SK-N-DZ (cell line): ENCODE data around the gene TSPAN14.

ENCODE experiments used
- DNase-seq: peaks from one replicate; pipeline ENCODE4 v3.0.0-alpha.2; 2015; ENCODE audit warnings: low spot score

The TSPAN14 gene

DNA sequence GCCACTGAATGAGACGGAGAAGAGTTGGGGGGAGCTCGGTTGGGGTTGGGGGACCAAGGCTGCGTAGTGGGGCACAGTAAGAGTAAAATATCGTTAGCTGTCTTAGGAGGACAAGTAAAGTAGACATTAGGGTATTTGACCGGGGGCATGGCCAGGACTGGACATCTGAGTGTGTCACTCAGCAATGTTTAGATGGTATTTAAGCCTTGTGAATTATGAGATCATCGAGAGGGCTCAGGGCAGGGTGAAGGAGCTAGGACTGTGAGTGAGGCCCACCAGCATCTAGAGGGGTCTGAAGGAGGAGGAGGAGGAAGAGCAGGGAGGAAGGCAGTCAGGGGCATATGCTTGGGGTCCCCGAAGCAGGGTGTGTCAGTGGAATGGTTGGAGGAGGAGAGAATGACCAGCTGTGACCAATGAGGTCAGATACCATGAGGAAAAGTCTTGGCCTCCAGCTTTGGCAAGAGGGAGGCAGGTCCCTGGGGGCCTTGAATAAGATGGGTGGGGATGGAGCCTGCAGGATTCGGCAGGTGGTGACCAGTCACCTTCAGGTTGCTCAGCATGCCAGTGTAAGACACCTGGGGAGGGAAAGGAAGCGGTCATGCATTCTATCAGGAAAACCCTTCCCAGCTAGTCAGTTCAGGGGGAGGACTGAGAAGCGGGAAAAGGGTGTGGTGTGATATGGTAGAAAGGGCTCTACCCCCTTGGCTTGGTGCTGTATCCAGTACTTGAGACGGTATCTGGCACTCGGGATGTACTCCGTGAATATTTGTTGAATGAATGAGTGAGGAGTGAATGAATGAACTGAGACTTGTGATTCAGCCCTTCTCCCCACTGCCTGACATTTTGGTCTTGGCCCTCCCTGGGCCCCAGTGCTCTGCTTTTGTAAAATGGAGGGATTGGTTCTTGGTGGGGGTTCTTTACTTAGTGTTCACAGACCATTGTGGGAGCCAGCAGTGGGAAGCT lies 48.8 kb downstream of the TSPAN14 start:
- no peak for DNase-seq

DNA sequence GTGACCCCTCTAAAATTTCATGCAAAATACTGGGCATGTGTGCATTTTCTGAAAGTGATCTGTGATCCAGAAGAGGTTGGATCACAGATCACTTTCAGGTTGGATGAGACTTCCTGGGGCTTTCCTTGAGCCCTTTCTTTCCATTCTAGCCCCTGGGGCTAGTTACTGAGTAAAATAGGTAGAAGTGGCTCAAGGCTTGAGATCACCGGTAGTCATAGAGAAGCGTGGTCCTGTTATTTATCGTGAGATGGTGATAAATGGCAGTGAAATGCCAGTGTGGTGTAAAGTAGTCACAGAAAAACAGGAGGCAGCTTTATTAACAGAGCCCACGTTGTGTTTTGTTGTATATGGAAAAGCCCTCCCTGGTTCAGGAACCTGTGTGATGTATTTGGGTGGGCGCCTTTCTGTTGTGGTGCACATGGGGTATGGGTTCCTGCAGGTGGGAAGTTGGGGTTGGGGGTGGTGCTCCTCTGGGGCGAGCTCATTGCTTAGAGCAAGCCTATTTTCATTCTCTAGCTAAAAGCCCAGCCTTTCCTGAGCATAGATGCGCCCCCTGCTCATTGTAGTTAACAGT lies 49.6 kb downstream of the TSPAN14 start:
- DNase-seq, result no peak

DNA sequence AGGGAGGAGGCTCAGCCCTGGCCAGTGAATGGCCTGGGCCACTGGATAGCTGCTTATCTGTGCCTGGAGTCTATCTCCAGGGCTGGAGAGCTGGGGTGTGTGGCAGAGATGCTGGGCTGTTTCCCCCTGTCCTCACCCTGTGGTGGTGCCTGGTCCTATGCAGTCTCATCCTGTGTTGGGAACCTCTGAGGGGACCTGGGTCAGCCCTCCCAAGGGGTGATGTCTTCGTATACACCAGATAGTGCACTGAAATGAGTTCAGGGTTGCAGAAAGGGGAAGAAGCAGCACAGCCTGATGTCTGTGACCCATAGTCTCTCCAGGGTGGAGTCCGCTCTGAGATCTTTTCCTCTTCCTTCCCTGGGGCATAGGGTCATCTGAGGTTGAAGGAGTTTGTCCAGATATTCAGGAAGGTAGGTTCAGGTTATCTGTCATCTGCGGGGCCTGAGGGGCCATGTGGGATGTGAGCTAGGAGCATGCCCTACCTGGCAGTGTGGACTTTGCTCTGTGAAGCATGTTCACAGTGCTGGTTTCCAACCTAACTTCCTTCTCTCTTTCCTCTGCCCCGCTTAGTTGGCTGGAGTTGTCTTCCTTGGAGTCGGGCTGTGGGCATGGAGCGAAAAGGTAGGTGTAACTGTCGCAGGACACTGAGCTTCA lies 50.2 kb downstream of the TSPAN14 start:
- DNase-seq, result no peak

DNA sequence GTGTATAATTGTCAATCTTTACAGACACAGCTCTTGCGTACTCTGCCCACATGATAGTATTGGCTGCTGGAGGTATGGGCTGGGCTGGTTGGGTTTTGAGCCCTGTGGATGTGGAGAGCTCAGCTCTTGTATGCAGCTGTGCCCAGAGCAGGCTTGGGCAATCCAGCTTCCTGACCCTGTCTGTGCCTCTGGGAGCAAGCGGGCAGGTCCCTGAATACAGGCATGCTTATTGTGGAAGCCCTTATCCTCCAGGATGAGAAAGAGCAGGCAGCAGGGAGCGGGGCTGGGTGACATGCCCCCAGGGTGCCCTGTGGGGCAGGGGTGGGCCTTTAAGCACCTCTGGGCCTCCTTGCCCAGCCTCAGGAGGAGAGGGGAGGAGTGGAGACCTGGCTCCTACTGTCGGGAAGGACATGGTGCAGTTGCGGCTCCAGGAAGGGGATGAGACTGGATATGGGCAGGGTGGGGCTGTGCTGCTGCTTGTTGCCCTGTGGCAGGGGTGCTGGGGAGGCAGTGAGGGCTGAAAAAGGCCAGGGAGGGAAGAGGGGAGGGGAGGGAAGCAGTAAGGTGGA lies 50.9 kb downstream of the TSPAN14 start:
- no peak for DNase-seq

DNA sequence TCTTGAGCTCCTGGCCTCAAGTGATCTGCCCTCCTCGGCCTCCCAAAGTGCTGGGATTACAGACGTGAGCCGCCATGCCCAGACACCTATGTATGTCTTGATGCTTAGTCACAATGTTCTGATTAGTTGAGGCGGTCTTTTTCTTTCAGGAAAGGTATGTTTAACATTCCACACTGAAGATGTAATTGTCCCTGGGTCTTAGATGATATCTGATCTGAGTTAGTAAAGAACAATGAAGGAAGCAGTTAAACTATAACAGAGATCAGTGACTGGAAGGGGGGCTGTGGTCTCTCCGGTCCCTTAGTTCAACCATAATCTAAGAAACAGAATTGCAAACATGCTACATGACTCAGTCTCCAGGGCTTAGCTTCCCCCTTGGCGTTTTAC lies 52.1 kb downstream of the TSPAN14 start:
- no peak for DNase-seq

DNA sequence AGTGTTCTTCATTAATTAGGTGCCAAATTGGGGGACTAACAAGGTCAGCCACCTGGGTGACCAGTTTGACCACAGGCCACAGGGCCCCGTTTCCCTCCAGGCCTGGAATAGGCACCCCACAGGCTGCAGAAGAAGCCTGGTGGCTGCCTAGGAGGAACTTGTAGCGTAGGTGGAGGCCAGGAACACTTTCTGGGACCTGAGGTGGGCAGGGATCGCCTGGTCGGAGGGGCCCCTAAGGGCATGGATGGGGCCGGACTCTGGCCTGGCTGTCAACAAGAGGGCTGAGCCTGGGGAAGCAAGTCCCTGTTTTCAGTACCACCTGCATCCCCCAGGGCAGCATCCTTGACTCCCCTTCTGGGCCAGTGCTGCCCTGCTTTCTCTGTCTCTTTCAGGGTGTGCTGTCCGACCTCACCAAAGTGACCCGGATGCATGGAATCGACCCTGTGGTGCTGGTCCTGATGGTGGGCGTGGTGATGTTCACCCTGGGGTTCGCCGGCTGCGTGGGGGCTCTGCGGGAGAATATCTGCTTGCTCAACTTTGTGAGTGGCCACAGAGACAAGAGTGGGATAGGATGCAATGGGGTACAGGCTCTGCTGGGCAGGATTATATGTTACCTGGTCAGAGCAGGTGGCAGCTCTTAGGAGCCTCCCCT lies 52.9 kb downstream of the TSPAN14 start:
- DNase-seq, result no peak

DNA sequence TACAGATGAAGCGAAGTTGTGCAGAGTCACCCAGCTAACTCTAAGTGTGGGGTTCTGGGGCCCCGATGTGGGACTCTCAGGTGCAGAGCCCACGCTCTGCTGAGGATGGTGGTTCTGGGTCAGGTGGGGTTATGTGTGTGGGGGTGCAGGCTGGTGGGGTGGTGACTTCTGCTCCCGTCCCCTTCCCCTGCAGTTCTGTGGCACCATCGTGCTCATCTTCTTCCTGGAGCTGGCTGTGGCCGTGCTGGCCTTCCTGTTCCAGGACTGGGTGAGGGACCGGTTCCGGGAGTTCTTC lies 54.9 kb downstream of the TSPAN14 start:
- no peak for DNase-seq

DNA sequence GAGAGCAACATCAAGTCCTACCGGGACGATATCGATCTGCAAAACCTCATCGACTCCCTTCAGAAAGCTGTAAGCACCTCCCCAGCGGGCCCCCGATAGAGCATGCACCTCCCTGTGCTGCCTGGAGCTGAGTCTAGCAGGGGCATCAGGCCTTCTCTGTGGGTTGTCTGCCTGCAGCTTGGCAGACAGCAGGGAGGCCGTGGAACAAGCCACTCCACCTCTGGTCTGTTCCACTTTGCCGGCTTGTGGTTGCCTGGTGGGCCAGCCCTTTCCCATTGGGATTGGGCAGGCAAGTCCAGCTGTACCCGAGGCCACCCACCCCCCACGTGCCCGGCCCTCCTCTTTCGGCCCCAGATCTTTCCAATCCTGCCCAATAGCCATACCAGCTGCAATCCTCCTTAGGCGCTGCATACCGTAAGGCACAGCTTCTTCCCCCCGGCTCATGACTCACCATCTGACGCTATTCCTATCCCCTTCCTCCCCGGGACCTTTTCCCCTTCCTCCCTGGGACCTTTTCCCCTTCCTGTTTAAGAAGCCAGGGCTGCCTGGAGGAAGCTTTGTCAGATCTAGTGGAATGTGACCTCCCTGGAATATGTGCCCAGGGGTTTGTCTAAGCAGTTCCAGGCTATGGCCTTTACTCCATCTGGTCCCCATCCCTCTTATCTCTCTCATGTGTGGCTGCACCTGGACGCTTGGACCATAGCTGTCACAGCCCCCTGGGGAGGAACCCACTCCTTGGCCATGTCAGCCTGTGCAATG lies 55.5 kb downstream of the TSPAN14 start:
- no peak for DNase-seq

DNA sequence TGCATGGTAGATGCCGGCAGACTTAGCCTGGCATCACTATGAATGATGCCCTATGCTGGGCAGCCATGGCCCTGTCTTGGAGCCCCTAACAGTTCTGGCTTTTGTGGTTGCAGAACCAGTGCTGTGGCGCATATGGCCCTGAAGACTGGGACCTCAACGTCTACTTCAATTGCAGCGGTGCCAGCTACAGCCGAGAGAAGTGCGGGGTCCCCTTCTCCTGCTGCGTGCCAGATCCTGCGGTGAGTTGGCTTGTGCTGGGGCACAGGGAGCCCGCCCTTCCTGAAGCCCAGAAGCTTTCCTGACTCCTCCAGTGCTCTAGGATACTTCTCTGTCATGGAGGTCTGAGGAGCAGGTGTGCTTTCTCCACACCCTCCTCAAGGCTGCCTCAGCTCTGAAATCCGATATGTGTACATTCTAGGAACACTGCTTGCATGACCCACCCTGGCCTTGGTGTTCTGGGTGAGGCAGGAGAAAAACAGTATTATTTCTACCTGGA lies 58.0 kb downstream of the TSPAN14 start:
- DNase-seq, result no peak

DNA sequence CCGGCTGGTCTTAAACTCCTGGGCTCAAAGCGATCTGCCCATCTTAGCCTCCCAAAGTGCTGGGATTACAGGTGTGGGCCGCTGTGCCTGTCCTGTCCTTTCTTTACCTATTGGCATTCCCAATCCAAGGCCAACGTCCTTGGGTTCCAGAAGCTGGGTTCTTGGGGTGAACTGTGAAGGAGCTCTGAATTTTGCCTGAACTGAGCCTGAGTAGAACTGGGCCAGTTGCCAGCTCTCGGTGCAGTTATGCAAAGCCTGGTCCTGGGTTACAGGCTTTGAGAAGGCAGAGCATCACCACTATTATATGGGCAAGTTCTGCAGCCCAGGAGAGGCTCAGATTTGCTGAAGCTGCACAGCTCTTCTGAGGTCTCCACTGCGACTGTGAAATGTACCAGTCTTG lies 59.0 kb downstream of the TSPAN14 start:
- DNase-seq, result no peak

DNA sequence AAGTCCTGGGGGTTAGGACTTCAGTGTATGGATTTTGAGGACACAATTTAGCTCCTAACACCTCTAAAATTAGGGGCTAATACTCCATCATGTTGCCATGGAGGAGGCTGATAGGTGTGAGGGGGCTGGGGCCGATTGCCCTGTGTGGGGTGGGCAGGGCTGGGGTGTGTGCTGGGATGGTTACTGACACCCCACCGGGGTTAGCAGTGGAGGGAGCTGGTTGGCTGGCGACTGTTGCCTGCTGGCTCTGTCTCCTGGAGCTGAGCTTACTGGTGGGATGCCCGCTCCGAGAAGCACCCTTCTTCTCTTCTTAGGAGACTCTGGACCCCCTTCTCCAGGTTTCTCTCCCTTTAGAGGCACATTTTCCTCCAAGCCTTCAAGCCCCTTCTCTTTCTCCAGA lies 61.4 kb downstream of the TSPAN14 start:
- DNase-seq, result no peak

DNA sequence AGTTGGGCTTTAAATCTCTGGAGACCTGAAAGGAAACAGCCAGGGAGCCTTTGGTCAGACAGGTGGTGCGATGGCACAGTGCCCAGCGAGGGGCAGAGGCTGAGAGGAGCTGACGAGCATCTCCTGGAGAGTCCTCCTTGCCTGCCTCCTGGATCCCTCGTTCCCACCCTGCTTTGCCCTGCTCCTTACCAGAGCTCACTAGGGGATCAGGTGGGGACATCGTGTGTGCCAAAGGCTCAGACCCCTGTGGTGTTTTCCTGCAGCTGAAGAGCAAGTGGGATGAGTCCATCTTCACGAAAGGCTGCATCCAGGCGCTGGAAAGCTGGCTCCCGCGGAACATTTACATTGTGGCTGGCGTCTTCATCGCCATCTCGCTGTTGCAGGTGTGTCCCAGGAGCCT lies 61.8 kb downstream of the TSPAN14 start:
- no peak for DNase-seq

DNA sequence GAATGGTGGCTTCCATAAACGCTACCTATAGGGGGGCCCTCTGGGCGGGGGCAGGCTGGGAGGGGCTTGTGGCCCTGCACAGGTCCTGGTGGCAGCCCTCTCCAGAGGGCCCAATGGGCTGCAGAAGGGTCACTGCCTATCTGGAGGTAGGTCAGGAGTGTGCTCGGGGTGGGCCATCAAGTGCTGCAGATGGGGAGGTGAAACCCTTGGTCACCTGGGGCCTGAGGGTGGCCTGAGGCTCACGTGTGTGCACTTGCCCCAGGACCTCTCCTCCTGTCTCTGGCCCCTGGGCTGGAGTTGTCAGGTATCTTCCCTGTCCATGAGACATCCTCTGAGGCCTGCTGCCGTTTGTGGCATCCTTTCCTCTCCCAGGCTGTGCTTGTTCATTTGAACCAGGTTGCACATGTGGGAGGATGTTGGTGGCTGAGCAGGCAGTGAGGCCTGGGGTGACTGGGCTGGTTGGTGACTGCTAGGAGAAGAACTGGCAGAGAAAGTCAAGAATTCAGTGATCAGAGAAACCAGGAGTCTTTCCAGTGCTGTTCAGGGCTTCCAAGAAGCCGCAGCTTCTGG lies 62.5 kb downstream of the TSPAN14 start:
- DNase-seq, result no peak

DNA sequence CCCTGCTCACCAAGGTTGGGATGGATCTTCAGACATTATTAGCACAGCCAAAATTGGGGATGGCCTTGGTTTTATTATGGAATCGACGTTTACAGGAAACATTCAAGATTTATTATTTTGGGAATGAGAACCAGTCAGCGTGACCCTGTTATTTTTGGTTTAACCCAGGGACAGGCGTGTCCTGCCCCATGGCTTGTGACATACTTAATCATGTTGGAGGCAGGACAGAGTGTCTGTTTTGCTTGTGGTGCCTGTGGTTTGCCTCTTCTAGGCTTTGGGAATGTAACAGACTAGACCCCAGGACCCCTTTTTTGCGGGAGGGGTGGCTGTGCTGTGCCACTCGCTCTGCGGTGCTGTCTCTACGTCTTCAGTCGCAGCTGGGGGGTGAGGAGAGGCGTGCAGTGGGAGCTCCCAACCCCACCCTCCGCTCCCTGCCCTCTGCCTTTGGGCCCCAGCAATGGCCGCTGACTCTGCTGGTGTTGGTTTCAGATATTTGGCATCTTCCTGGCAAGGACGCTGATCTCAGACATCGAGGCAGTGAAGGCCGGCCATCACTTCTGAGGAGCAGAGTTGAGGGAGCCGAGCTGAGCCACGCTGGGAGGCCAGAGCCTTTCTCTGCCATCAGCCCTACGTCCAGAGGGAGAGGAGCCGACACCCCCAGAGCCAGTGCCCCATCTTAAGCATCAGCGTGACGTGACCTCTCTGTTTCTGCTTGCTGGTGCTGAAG lies 63.5 kb downstream of the TSPAN14 start:
- DNase-seq, result no peak

DNA sequence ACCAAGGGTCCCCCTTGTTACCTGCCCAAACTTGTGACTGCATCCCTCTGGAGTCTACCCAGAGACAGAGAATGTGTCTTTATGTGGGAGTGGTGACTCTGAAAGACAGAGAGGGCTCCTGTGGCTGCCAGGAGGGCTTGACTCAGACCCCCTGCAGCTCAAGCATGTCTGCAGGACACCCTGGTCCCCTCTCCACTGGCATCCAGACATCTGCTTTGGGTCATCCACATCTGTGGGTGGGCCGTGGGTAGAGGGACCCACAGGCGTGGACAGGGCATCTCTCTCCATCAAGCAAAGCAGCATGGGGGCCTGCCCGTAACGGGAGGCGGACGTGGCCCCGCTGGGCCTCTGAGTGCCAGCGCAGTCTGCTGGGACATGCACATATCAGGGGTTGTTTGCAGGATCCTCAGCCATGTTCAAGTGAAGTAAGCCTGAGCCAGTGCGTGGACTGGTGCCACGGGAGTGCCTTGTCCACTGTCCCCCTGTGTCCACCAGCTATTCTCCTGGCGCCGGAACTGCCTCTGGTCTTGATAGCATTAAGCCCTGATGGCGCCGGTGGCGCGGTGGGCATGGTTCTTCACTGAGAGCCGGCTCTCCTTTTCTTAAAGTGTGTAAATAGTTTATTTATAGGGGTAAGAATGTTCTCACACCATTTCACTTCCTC lies 64.2 kb downstream of the TSPAN14 start:
- DNase-seq, result no peak

DNA sequence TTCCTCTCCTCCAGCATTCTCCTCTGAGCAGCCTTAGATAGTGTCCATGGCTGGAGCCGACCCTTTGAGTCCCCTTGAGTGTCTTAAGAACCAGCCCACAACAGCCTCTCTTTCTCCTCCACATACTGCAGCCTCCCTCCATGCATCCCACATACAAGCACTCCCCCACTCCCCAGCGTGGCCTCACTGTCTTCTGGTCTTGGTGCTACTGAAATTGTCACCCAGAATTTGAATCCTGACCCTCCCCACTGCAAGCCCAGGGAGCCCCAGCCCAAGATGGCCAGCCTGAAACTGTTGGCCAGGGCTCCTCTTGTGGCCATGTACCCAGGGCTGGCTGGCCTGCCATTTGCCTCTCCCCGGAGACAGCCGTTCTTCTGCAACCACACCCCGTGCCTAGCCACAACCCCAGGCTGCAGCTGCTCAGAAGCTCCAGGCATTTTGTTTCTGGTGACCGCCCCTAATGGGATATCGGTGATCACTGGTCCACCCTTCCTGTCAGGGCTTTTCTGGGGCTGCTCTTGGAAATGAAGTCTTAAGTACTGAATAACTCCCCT lies 64.8 kb downstream of the TSPAN14 start:
- DNase-seq, result no peak

DNA sequence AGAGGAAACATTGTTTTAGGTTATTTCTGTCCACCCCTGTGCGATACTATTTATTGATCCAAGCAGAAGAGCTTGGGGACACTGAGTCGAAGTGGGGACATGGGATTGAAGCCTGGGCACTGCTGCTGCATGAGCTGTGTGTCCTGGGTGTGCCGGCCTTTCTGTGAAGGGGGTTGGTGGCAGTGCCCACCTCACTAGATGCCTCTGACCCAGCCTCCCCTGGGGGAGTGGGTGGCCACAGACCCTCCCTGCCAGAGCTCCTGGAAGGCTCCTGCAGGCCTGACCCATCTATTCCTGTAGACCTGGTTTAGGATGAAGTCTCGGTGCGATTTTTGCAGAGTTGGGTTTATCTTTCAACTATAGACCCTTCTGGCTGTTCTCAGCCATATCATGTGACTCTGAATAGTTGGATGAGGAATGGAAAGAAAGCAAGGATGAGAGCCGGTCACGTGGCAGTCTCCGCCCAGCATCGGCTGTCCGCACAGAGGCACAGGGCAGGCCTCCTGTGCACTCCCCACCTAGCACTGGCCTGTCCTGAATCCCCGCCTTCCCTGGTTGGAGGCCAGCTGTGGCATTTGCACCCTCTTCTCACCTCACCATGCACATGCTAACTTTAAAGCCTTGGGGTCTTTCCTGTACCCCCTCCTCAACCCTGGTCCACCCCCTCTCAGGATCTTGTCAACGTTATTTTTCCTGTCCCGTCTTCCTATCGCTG lies 66.0 kb downstream of the TSPAN14 start:
- no peak for DNase-seq

DNA sequence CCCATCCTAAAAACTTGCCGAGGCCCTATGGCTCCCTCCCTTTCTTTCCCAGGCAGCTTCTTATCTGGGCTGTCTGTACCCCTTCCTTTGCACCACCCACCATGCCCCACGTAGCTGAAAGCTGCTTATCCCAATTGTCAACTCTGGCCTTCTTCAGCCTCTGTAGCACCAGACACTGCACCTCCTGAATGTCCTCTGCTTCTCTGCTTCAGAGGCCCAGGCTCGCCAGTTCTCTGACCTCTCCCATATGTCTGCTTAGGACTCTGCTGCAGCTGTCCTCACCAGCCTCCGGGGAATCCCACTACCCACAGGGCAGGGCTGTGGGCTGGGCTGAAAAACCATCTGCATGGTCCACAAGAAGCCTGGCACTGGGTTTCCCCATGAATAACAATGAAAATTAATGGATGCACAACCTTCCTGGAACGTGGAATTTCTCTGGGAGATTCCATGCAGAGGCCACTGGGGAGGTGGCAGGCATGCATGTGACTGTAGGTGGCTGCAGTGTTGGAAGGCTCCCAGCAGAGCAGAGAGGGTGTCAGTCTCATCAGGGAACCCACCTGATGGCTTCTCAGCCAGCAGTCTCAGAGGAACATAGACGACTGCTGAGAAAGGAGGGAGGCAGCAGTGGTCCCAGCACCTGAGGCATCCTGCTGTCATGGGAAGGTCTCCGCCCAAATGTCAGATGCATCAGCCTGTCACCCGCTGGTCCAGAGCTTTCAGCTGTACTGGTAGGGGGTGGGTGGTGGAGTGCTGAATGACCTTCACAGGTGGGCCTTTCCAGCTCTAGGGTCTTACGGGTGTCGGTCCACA lies 66.8 kb downstream of the TSPAN14 start:
- DNase-seq, result no peak
